HCT116 (cell line): ENCODE measurements around the gene GATAD2B. TPM values are rescaled to one million over a fixed set of nuclear protein-coding genes. Genes with fewer than 3 reads are reported as not detected.

Experiments used
- ATAC-seq: fragments of 200-7000 bp; cut with Tn5 transposase; 2 replicates; pipeline ENCODE4 v1.9.1; 2020; ENCODE audit warnings: mild to moderate bottlenecking, moderate library complexity
- BruUV-seq: library from RNA; stranded (reverse); fragments of 400-500 nt; replicated peaks from 2 replicates; lab custom pipeline; 2021; lab: Mats Ljungman, UMichigan
- CTCF ChIA-PET: fragments of 300-600 bp; sonication (Branson Sonifier 250); formaldehyde crosslinking; loops from one replicate; lab custom pipeline; 2021; ENCODE audit warnings: antibody characterized with exemption; lab: Charles Lee
- POLR2A ChIA-PET: fragments of 300-600, 350-600 bp; sonication (Branson Sonifier 250); formaldehyde crosslinking; loops from one replicate; lab custom pipeline; 2021; ENCODE audit warnings: antibody characterized with exemption; lab: Charles Lee
- RAD21 ChIA-PET, 2 experiments: fragments of 300-600 bp; sonication (Branson Sonifier 250); formaldehyde crosslinking; loops; one replicate each; lab custom pipeline; 2023; ENCODE audit warnings: low total read pairs in 2 of 2; ENCODE audit not compliant: uncharacterized antibody in 2 of 2, unreplicated experiment in 2 of 2, low non-redundant PET in 1 of 2; lab: Charles Lee
- DNase-seq: peaks from one replicate; pipeline ENCODE4 v3.0.0-alpha.2; 2010; ENCODE audit warnings: low read depth, low spot score
- H2AFZ ChIP-seq: fragments of 200-600 bp; shearing (Covaris generic), sonication (generic); 2 replicates; pipeline ENCODE4 v1.6.1; 2017; ENCODE audit warnings: low read depth, mixed run types, mixed read lengths, antibody characterized with exemption, low read length; ENCODE audit not compliant: poor library complexity, severe bottlenecking
- H3K27ac ChIP-seq: 2 replicates; pipeline ENCODE4 v1.5.1; 2012; ENCODE audit warnings: low read depth, low read length
- H3K27me3 ChIP-seq: fragments of 200-600 bp; sonication (generic); 2 replicates; pipeline ENCODE4 v1.6.1; 2016; ENCODE audit warnings: mixed run types, low read length, mixed read lengths; ENCODE audit not compliant: insufficient read depth
- H3K36me3 ChIP-seq, 2 experiments: fragments of 200-500 bp in 1 of 2; fragments of 200-600 bp in 1 of 2; sonication (Bioruptor generic) in 1 of 2; sonication (generic) in 1 of 2; 2 replicates each; pipeline versions ENCODE4 v1.5.1 to v1.6.1; 2014 to 2016; ENCODE audit warnings: low read length in 2 of 2, inconsistent platforms in 1 of 2, mixed read lengths in 1 of 2, mixed run types in 1 of 2; ENCODE audit not compliant: insufficient read depth in 2 of 2, control insufficient read depth in 1 of 2
- H3K4me1 ChIP-seq, 2 experiments: fragments of 200-600 bp in 1 of 2; sonication (generic) in 1 of 2; 2 replicates each; pipeline versions ENCODE4 v1.5.1 to v1.6.1; 2012 to 2017; ENCODE audit warnings: low read length in 2 of 2, inconsistent platforms in 1 of 2, mild to moderate bottlenecking in 1 of 2, mixed read lengths in 1 of 2, mixed run types in 1 of 2, moderate library complexity in 1 of 2; ENCODE audit not compliant: insufficient read depth in 2 of 2, control insufficient read depth in 1 of 2
- H3K4me2 ChIP-seq: fragments of 200-600 bp; sonication (generic); 2 replicates; pipeline ENCODE4 v1.6.1; 2017; ENCODE audit warnings: mixed run types, low read length, mixed read lengths
- H3K4me3 ChIP-seq, 2 experiments: fragments of 200-600 bp in 1 of 2; sonication (generic) in 1 of 2; replicated peaks in 1 of 2; 2 replicates each; pipeline ENCODE4 v1.5.1; 2011 to 2016; ENCODE audit warnings: low read length in 2 of 2, control low read depth in 1 of 2, low read depth in 1 of 2, mild to moderate bottlenecking in 1 of 2, mixed read lengths in 1 of 2, mixed run types in 1 of 2
- H3K79me2 ChIP-seq: fragments of 200-600 bp; sonication (generic); 2 replicates; pipeline ENCODE4 v1.6.1; 2017; ENCODE audit warnings: mild to moderate bottlenecking, mixed run types, low read length, moderate library complexity, mixed read lengths; ENCODE audit not compliant: insufficient read depth
- H3K9ac ChIP-seq: fragments of 200-600 bp; sonication (generic); 2 replicates; pipeline ENCODE4 v1.6.1; 2016; ENCODE audit warnings: low read length, mixed read lengths
- H3K9me2 ChIP-seq: fragments of 200-600 bp; sonication (generic), shearing (Covaris generic); 2 replicates; pipeline ENCODE4 v1.6.1; 2017; ENCODE audit warnings: mixed run types, mild to moderate bottlenecking, moderate library complexity; ENCODE audit not compliant: insufficient read depth
- H3K9me3 ChIP-seq, 2 experiments: fragments of 200-500 bp in 1 of 2; fragments of 200-600 bp in 1 of 2; sonication (Bioruptor generic) in 1 of 2; sonication (generic) in 1 of 2; 2 replicates each; pipeline ENCODE4 v1.6.1; 2014 to 2017; ENCODE audit warnings: low read length in 2 of 2, mixed read lengths in 2 of 2, inconsistent platforms in 1 of 2, low read depth in 1 of 2, mild to moderate bottlenecking in 1 of 2, mixed run types in 1 of 2, moderate library complexity in 1 of 2; ENCODE audit not compliant: control insufficient read depth in 1 of 2, insufficient read depth in 1 of 2
- H4K20me1 ChIP-seq: fragments of 200-600 bp; sonication (generic), shearing (Covaris generic); 2 replicates; pipeline ENCODE4 v1.6.1; 2017; ENCODE audit warnings: mixed run types, mild to moderate bottlenecking, moderate library complexity; ENCODE audit not compliant: insufficient read depth
- ELF1 ChIP-seq: IDR thresholded peaks from 2 replicates; pipeline ENCODE4 v1.6.1; 2012; ENCODE audit warnings: low read depth, borderline replicate concordance
- EZH2phosphoT487 ChIP-seq: fragments of 200-600 bp; IDR thresholded peaks from 2 replicates; pipeline ENCODE4 v1.6.1; 2018; ENCODE audit warnings: antibody characterized with exemption, borderline replicate concordance
- POLR2AphosphoS5 ChIP-seq: IDR thresholded peaks from 2 replicates; pipeline ENCODE4 v1.6.1; 2011; ENCODE audit warnings: mild to moderate bottlenecking, low read depth, low read length, moderate library complexity
- ZFX ChIP-seq: fragments of 450-650 bp; IDR thresholded peaks from 2 replicates; pipeline ENCODE4 v1.6.1; 2017
- intact Hi-C: fragments of 100-400 bp; cut with micrococcal nuclease; formaldehyde crosslinking; loops from 2 replicates; pipeline ENCODE4 v1.10.0; 2022
- total RNA-seq: library from RNA; stranded (reverse); gene quantifications from one replicate; pipeline ENCODE4 v1.2.1, GENCODE V29; 2021; ENCODE audit not compliant: unreplicated experiment
- TF ChIP-seq, protein P1 (sequence below): IDR thresholded peaks from 2 replicates; pipeline ENCODE4 v1.6.1; 2011; ENCODE audit warnings: mild to moderate bottlenecking, low read length, moderate library complexity; ENCODE audit not compliant: insufficient replicate concordance; ENCODE audit errors: extremely low read depth
- TF ChIP-seq, protein P2 (sequence below): IDR thresholded peaks from 2 replicates; pipeline ENCODE4 v1.6.1; 2012

GATAD2B gene
- total RNA-seq, 1 experiment from 2014 or later, result 50.2 TPM

DNA sequence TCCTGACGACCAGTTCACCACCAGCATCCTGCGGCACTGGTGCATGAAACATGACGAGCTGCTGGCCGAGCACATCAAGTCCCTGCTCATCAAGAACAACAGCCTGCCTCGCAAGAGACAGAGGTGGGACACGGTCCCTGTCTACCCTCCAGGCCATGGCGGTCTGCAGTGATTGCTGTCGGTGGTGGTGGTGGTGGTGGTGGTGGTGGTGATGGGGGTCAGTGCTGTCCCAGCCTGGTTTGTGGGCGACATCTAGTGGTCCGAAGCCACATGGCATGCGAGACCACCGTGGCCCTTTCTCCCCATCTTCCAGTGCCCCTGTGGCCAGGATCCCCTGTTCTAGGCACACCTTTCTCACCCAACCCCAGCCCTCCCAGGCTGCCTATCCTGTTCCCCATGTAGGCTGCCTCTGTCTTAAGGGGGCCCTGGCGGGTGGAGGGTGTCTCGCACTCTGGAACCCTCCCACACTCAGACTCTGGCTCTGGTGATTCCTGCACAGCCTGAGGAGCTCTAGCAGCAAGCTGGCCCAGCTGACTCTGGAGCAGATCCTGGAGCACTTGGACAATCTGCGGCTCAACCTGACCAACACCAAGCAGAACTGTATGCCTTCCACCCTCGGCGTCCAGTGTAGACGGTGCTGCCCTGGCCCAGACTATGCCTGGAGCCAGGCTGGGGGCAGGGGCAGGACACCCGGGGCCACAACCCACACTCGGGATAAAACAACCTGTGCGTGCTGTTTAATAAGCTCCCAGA lies 150.8 kb downstream of the GATAD2B start (continued):
- TF ChIP-seq, protein P1, sequence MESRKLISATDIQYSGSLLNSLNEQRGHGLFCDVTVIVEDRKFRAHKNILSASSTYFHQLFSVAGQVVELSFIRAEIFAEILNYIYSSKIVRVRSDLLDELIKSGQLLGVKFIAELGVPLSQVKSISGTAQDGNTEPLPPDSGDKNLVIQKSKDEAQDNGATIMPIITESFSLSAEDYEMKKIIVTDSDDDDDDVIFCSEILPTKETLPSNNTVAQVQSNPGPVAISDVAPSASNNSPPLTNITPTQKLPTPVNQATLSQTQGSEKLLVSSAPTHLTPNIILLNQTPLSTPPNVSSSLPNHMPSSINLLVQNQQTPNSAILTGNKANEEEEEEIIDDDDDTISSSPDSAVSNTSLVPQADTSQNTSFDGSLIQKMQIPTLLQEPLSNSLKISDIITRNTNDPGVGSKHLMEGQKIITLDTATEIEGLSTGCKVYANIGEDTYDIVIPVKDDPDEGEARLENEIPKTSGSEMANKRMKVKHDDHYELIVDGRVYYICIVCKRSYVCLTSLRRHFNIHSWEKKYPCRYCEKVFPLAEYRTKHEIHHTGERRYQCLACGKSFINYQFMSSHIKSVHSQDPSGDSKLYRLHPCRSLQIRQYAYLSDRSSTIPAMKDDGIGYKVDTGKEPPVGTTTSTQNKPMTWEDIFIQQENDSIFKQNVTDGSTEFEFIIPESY, result no peak
- no peak for TF ChIP-seq ELF1
- TF ChIP-seq, all 23 proteins: peak for 2

DNA sequence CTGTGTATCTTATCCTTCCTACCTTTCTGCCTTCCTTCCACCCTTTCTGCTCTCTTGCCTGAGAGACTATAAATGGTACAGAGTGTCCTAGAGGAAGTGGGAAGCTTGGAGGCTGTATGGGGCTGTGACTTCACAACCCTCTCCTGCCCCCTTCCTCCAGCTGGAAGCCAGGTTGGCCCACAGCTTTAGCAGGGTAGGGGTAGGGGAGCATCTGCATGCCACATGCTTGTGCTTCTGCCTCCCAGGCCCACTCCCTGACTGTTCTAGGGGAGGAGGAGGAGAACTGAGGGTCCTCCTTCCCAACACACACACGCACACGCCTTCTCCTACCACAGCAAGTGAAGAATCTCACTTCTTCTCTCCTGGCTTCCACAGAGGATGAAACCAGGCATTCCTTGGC lies 151.5 kb downstream of the GATAD2B start:
- Histone ChIP-seq H3K4me2 (no peak overlapping the region), H3K27ac (no peak overlapping the region), H3K79me2 (no peaks in the 10 kb centered on the region), H3K4me3 (no peak overlapping the region), H3K9ac (no peak overlapping the region), H3K27me3 (no peaks in the 10 kb centered on the region), H3K4me1 (peaks cover 8 to 19% of the 10 kb centered on the region in 2 experiments), H4K20me1 (no peaks in the 10 kb centered on the region), H2AFZ (no peak overlapping the region), H3K9me3 (no peaks in the 10 kb centered on the region), H3K36me3 (peaks cover 25 to 37% of the 10 kb centered on the region in 2 experiments; a peak in 3 of 4 replicates), H3K9me2 (no peaks in the 10 kb centered on the region)
- BruUV-seq, result no TSS peak
- POLR2A ChIA-PET, result no interaction called here
- ATAC-seq (no peak), DNase-seq (no peak)
- RAD21 ChIA-PET, result interaction anchor here in 1 of 2 experiments (0.8 kb wide), 1 partner anchor 20 kb away, joined by 4 read pairs; no protein-coding TSS in a partner anchor
- TF ChIP-seq, protein P1, result no peak
- TF ChIP-seq ZFX (no peak), EZH2phosphoT487 (no peak), POLR2AphosphoS5 (no peak)
- TF ChIP-seq, protein P2, sequence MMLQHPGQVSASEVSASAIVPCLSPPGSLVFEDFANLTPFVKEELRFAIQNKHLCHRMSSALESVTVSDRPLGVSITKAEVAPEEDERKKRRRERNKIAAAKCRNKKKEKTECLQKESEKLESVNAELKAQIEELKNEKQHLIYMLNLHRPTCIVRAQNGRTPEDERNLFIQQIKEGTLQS, result no peak
- intact Hi-C loops, result loop anchor here (10.0 kb wide), 1 partner anchor 96 kb away; the partner anchor contains the start of genes ILF2 and NPR1
- CTCF ChIA-PET, result no interaction called here
